Subcutaneous adipose tissue (tissue), 4 donors: ENCODE data around the gene EIF4ENIF1. TPM values are rescaled to one million over a fixed set of nuclear protein-coding genes. Genes with fewer than 3 reads are reported as not detected.

Source experiments
- CTCF ChIP-seq: fragments of 450-650 bp; IDR thresholded peaks from one replicate; pipeline ENCODE4 v1.5.1; 2016; ENCODE audit warnings: low read depth, mild to moderate bottlenecking, control low read depth, antibody characterized with exemption, moderate library complexity
- total RNA-seq, 4 donors: library from RNA; depleted of rRNA; stranded (reverse); fragments of >200 nt; gene quantifications; one replicate each; pipeline ENCODE4 v1.1.0, GENCODE V29; 2016

The EIF4ENIF1 gene
- total RNA-seq, 4 donors from 2014 or later, result 10.5 to 19.6 (median 15.3) TPM

GRCh38 chr22:31446767-31447166 lies 42.9 kb downstream of the EIF4ENIF1 start:
- no peak for TF ChIP-seq CTCF

- TF ChIP-seq CTCF, result no peak
These were observed 43.4 kb downstream of the EIF4ENIF1 start for GRCh38 chr22:31446208-31446607.

- TF ChIP-seq CTCF, result no peak
These were observed 44.0 kb downstream of the EIF4ENIF1 start for GRCh38 chr22:31445642-31446041.

GRCh38 chr22:31443516-31443915 lies 46.1 kb downstream of the EIF4ENIF1 start:
- TF ChIP-seq CTCF, result no peak

- no peak for TF ChIP-seq CTCF
These were observed 46.7 kb downstream of the EIF4ENIF1 start for GRCh38 chr22:31442768-31443489.

- no peak for TF ChIP-seq CTCF
These were observed 48.0 kb downstream of the EIF4ENIF1 start for GRCh38 chr22:31441652-31442051.

GRCh38 chr22:31440681-31441080 lies 49.0 kb downstream of the EIF4ENIF1 start:
- TF ChIP-seq CTCF, result no peak
